NOMO-1 (cell line): ENCODE results near the gene PTPRN2.
"Not testable (repeated sequence)": the region's sequence is repeated elsewhere in the genome, so short reads cannot be mapped to it uniquely, and the experiment has no call there.

Experiments
- DNase-seq, 2 experiments: peaks; one replicate each; lab custom pipeline; 2025; ENCODE audit not compliant: unreplicated experiment in 2 of 2; lab: John Stamatoyannopoulos, UW

Gene PTPRN2

DNA sequence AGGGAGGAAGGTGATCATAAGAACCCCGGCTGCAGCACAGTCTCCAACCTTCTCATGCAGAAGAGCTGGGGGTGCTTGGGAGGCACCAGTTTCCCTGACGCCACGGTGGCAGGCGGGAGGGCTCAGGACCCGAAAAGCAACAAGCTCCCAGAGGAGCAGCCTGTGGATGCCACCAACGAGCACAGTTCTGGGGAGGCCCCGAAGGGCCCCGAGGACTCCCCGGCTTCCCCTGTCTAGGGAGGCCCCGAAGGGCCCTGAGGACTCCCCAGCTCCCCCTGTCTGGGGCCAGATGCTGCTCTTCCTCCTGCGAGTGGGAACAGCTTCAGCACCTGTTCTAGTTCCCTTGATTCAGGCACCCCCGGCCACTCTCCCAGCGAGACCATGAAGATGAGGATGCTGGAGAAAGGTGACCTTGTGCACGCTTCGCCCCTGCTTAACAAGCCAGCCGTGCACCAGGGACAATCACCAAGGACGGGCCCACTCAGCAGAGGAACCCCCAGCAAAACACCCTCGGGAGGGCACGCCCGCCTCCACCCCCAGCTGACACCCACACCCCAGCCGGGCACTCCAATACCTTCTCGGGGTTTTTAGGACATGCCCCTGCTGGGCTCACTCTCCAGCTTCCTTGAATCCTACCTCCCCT, 112.5 kb downstream of the PTPRN2 start:
- DNase-seq, result no peak

DNA sequence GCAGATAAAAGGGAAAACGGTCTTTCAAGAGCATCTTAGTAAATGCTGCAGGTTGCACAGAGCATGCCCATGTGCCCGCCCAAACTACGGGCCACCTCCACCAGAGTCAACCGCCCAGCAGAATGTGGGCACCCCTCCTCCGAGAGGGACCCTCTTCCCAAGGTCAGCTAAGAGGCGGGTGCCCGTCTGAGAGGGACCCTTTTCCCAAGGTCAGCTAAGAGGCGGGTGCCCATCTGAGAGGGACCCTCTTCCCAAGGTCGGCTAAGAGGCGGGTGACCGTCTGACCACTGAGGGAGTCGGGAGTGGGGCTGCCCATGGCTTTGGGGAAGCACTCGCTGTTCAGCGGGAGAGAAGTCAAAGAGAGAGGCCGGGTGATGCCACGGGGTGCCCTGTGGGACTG, 113.1 kb downstream of the PTPRN2 start:
- no peak for DNase-seq

DNA sequence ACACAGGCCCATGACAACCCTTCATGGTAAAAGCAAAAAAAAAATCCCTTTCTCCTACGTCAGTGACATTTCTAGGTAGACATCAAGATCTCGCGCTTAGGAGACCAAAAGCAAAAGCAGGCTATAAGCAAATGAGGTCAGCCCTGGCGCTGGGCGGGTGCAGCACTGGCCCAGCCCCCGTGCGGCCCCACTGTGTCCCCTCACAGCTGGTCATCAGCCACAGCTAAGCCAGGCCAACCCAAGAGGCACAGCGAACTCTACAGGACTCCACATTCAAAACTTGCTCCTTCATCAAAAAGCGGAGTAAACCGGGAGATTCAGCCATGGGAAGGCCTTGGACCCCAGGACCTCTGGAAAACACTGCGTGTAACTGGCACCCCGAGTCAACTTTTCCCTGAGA, 113.7 kb downstream of the PTPRN2 start:
- no peak for DNase-seq

GRCh38 chr7:158473221-158473620, 114.4 kb downstream of the PTPRN2 start:
- no peak for DNase-seq

- DNase-seq, result no peak
Observed at GRCh38 chr7:158472596-158472995, 115.0 kb downstream of the PTPRN2 start.

DNA sequence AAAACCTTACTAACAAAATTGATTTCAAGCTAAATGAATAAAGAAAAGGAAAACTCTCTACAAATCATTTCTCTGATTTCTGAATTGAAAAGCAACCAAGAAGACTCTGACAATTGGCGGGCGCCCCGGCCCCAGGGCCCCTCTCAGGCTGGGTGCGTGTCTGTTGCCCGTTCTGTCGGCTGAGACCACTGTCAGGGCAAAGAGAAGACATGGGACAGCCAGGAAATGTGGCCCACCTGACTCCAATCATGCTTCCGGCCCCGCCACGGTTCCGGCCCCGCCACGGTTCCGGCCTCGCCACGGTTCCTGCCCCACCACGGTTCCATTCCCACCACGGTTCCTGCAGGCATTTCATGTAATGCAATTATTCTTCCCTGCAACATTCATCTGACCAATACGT, 115.9 kb downstream of the PTPRN2 start:
- DNase-seq, result no peak

- peak; percentile 7 to 19 for DNase-seq
Observed at GRCh38 chr7:158470336-158470735, 117.3 kb downstream of the PTPRN2 start.

GRCh38 chr7:158469396-158470051, 118.1 kb downstream of the PTPRN2 start:
- DNase-seq, result peak; percentile 13 to 45

GRCh38 chr7:158468700-158469296, 118.8 kb downstream of the PTPRN2 start:
- no peak for DNase-seq

- no peak for DNase-seq
Observed at GRCh38 chr7:158468181-158468580, 119.4 kb downstream of the PTPRN2 start.

GRCh38 chr7:158467562-158467961, 120.1 kb downstream of the PTPRN2 start:
- no peak for DNase-seq

DNA sequence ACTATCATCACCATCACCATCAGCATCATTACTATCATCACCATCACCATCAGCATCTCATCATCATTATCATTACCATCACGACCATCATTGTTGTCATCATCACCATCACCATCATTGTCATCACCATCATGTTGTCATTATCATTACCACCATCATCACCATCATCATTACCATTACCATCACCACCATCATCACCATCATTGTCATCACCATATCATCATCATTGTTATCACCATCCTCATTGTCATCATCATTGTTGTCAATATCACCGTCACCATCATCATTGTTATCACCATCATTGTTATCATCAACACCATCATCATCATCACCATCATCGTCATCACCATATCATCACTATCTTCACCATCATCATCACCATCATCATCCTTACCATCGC, 124.3 kb downstream of the PTPRN2 start:
- DNase-seq, result no peak

- peak; percentile 3 for DNase-seq
Observed at GRCh38 chr7:158461824-158462223, 125.8 kb downstream of the PTPRN2 start.

DNA sequence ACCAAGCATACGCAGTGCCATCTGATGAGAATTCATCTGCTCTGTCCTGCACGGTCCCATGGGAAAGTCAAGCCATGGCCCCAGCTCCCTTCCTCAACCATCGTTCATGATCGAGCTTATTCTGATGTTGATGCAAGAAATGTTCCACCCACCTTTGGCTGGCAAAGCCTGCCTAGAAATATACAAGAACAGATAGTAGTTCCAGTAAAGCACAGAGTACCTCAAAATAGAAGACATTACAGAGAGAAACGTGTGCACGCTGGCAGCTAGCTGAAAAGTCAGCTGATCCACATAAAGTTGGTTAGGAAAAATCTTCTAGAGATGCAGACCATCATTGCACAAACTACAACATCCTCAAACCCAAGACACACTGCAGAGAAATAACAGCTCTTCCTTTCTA, 127.0 kb downstream of the PTPRN2 start:
- no peak for DNase-seq

DNA sequence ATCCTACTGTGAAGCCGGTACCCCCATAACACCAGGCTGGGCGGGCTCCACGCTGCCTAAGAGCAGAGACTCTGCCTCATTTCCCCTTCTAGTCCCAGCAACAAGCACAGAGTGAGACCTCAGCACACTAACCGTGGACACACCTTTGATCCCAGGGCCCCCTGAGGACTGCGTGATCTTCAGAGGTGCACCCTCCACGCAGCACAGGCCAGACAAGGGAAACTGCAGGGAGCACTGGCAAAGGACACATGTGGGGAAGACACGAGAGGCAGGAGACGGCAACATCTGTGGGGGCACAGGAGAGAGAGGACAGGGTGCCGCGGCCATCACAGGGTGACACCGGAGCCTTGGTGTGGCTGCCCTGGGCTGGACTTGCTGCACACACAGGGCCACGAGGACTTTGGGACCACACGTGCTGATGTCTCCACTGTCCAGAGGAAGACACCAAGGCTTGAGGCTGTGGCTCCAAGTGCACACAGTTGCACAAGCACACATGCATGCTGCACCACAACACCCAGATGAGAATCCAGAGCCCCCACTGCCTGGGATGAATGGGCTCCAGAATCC, 128.8 kb downstream of the PTPRN2 start:
- no peak for DNase-seq

DNA sequence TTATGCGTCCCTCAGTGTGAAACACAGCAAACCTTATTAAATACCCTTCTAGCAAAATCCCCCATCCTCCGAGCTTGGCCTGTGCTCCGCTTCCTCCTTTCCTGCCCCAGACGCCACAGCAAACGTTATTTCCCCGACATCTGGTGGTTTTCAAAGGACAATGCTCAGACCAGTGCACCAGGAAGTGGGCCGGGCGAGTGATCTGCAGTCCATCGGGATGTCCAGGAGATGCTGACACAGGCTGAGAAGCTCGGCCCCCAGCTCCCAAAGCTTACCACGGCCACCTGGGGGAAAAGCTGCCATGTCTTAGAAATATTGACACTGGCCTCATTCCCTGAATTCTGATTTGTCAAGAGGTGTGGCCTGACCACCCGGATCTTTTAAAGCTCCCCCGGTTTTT, 129.5 kb downstream of the PTPRN2 start:
- no peak for DNase-seq

DNA sequence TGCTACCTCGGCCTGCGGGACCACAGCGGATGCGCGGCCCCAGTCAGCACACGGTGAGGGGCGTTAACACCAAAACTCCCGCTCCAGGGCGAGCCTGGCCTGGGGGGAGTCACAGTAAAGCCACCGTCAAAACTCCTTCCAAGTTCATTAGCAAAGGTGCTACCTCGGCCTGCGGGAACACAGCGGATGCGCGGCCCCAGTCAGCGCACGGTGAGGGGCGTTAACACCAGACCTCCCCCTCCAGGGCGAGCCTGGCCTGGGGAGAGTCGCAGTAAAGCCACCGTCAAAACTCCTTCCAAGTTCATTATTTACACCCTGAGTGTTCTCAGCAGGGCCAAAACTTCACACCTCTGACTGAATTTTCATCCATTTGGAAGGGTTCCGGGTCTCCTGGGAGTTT, 130.0 kb downstream of the PTPRN2 start:
- DNase-seq, result not testable (repeated sequence)

- DNase-seq, result no peak
Observed at GRCh38 chr7:158454631-158455030, 133.0 kb downstream of the PTPRN2 start.

DNA sequence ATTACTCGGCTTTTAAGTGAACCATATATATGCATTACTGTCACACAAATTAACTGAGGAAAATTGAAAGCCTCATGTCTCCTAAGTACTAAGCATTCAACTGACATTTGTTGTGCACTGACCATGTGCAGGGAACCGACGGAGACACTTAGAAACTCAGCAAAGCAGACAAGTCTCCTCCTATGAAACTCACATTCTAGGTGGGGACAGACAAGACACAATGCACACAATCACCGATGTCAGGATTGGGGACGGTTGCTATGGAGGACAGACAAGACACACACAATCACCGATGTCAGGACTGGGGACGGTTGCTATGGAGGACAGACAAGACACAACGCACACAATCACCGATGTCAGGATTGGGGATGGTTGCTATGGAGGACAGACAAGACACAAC, 134.0 kb downstream of the PTPRN2 start:
- no peak for DNase-seq

DNA sequence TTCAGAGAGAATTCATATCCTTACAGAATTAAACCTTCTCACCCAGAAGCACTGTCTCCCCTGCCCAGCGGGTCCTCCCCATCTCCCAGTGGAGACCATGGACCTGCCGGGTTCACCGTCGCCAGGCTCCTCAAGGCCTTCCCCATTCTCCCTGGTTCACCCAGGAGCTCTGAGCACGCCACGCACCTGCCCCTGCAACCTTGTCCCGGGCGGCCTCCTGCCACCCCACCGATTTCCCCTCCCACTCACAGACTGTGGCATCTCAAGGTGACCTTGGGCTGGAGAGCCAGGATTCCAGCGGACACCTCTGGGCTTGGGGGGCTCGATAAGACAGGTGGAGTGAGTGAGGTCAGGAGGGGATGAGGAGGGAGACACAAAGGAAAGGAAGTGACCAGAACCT, 135.3 kb downstream of the PTPRN2 start:
- no peak for DNase-seq

- DNase-seq, result no peak
Observed at GRCh38 chr7:158450476-158451124, 137.0 kb downstream of the PTPRN2 start.
